Ishikawa (cell line): ENCODE measurements around the gene CDC42BPB.

ENCODE experiments used
- EP300 ChIP-seq: IDR thresholded peaks from 2 replicates; pipeline ENCODE4 v1.6.1; 2012; ENCODE audit warnings: borderline replicate concordance
- REST ChIP-seq: IDR thresholded peaks from 2 replicates; pipeline ENCODE4 v1.6.1; 2012; ENCODE audit warnings: low read depth, mild to moderate bottlenecking
- YY1 ChIP-seq: IDR thresholded peaks from 2 replicates; pipeline ENCODE4 v1.6.1; 2012; ENCODE audit warnings: low read depth

GRCh38 chr14:102898298-102898697 is 159.1 kb downstream of the CDC42BPB start:
- TF ChIP-seq EP300 (no peak), YY1 (no peak), REST (no peak)
